Measurements from ENCODE around the gene RPS6KC1. TPM values are rescaled to one million over a fixed set of nuclear protein-coding genes. Genes with fewer than 3 reads are reported as not detected.

The RPS6KC1 gene
- total and polyA plus RNA-seq, 4 donors, result 2.9 to 41.6 (median 11.1) TPM

DNA sequence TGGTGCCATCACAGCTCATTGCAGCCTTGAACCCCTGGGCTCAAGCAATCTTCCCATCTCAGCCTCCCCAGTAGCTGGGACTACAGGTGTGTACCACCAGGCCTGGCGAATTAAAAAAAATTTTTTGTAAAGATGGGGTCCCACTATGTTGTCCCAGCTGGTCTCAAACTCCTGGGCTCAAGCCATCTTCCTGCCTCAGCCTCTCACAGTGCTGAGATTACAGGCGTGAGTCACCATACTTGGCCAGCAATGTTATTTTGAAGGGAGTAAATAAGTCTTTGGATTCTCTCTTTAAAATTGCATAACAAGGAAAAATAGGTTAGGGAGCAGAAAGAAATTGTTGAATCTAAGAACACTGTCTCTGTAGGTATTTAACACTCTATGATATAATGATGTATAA, 111.3 kb downstream of the RPS6KC1 start:
- no peaks in the 10 kb centered on the region for H3K9me3 ChIP-seq (ENCODE audit: control insufficient read depth in 4 of 4, insufficient read depth in 3 of 4, low read length in 3 of 4)
- no peak overlapping the region for H3K4me3 ChIP-seq
- H3K9ac ChIP-seq (ENCODE audit: insufficient read depth in 1 of 2, low read length in 2 of 2), result no peak overlapping the region
- H3K27ac ChIP-seq (ENCODE audit: low read depth in 1 of 2, low read length in 1 of 2), result no peak overlapping the region
- TF ChIP-seq, protein P1, sequence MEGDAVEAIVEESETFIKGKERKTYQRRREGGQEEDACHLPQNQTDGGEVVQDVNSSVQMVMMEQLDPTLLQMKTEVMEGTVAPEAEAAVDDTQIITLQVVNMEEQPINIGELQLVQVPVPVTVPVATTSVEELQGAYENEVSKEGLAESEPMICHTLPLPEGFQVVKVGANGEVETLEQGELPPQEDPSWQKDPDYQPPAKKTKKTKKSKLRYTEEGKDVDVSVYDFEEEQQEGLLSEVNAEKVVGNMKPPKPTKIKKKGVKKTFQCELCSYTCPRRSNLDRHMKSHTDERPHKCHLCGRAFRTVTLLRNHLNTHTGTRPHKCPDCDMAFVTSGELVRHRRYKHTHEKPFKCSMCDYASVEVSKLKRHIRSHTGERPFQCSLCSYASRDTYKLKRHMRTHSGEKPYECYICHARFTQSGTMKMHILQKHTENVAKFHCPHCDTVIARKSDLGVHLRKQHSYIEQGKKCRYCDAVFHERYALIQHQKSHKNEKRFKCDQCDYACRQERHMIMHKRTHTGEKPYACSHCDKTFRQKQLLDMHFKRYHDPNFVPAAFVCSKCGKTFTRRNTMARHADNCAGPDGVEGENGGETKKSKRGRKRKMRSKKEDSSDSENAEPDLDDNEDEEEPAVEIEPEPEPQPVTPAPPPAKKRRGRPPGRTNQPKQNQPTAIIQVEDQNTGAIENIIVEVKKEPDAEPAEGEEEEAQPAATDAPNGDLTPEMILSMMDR (IDR thresholded peaks at IDR 0.05; ENCODE audit: control extremely low read depth, extremely low read depth), result no peak
- DNase-seq (no peak), ATAC-seq (ENCODE audit: insufficient read depth, low FRiP score) (no peak)
- H3K4me1 ChIP-seq (ENCODE audit: control insufficient read depth in 5 of 5, insufficient read depth in 5 of 5, low read length in 5 of 5), result peaks cover 0 to 9% (median 0%) of the 10 kb centered on the region in 5 donors
- no peaks in the 10 kb centered on the region for H3K27me3 ChIP-seq (ENCODE audit: control insufficient read depth in 3 of 3, insufficient read depth in 3 of 3, low read length in 2 of 3)
- 90 to 91% methylated on average over 2 of the region's 2 CpGs for WGBS, 2 donors
- H3K36me3 ChIP-seq (ENCODE audit: control insufficient read depth in 4 of 4, insufficient read depth in 4 of 4, low read length in 4 of 4), result no peaks in the 10 kb centered on the region

DNA sequence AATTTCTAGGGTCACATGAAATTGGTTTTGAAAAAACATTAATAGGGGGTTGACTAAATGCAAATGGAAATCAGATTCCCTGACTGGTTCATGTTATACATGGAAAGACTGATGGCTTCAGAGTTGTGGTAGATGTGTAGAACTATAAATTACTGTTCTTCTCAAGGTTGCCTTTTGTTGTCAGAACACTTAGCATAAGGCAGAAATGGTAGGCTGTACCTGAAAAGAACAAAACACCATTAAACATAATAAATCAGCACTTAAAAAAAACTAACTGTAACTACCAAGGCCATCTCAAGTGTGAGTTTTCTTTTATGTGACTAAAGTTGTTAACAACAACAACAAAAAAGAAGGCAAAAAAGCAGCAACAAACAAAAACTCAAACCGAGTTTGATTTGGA, 111.8 kb downstream of the RPS6KC1 start:
- 84 to 93% methylated on average over 1 of the region's 1 CpG for WGBS, 2 donors
- no peak for DNase-seq
- TF ChIP-seq, protein P1 (IDR thresholded peaks at IDR 0.05; ENCODE audit: control extremely low read depth, extremely low read depth), result no peak
- peaks cover 0 to 3% (median 0%) of the 10 kb centered on the region in 4 donors for H3K36me3 ChIP-seq (ENCODE audit: control insufficient read depth in 4 of 4, insufficient read depth in 4 of 4, low read length in 4 of 4)
- H3K4me3 ChIP-seq, result no peak overlapping the region
- no peaks in the 10 kb centered on the region for H3K9me3 ChIP-seq (ENCODE audit: control insufficient read depth in 4 of 4, insufficient read depth in 3 of 4, low read length in 3 of 4)
- H3K9ac ChIP-seq (ENCODE audit: insufficient read depth in 1 of 2, low read length in 2 of 2), result no peak overlapping the region
- no peaks in the 10 kb centered on the region for H3K27me3 ChIP-seq (ENCODE audit: control insufficient read depth in 3 of 3, insufficient read depth in 3 of 3, low read length in 2 of 3)
- peaks cover 0 to 9% (median 0%) of the 10 kb centered on the region in 5 donors for H3K4me1 ChIP-seq (ENCODE audit: control insufficient read depth in 5 of 5, insufficient read depth in 5 of 5, low read length in 5 of 5)
- no peak for ATAC-seq (ENCODE audit: insufficient read depth, low FRiP score)
- no peak overlapping the region for H3K27ac ChIP-seq (ENCODE audit: low read depth in 1 of 2, low read length in 1 of 2)

DNA sequence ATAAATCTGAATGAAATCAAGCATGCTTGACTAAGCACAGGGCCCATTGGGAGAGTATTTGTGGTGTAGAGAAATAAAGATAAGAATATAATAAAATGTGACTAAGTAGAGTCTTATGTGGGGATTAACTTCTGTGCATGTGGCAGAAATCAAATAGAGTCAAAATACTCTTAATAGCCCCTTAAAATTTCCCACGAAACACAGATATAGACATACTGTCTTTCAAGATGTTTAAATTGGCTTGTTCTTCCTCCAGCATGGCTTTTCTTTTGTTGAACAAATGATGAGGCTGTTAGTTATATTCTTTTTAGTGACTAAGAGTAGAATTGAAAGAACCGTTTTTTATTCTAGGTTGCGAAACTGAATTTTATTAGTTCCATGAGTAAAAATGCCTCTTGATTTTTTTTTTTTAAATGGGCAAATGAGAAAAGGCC, 112.3 kb downstream of the RPS6KC1 start:
- H3K9me3 ChIP-seq (ENCODE audit: control insufficient read depth in 4 of 4, insufficient read depth in 3 of 4, low read length in 3 of 4), result no peaks in the 10 kb centered on the region
- H3K36me3 ChIP-seq (ENCODE audit: control insufficient read depth in 4 of 4, insufficient read depth in 4 of 4, low read length in 4 of 4), result peaks cover 0 to 3% (median 0%) of the 10 kb centered on the region in 4 donors
- H3K27me3 ChIP-seq (ENCODE audit: control insufficient read depth in 3 of 3, insufficient read depth in 3 of 3, low read length in 2 of 3), result no peaks in the 10 kb centered on the region
- DNase-seq (no peak), ATAC-seq (ENCODE audit: insufficient read depth, low FRiP score) (no peak)
- WGBS, 2 donors, result 89 to 91% methylated on average over 3 of the region's 3 CpGs
- TF ChIP-seq, protein P1 (IDR thresholded peaks at IDR 0.05; ENCODE audit: control extremely low read depth, extremely low read depth), result no peak
- H3K9ac ChIP-seq (ENCODE audit: insufficient read depth in 1 of 2, low read length in 2 of 2), result no peak overlapping the region
- H3K4me1 ChIP-seq (ENCODE audit: control insufficient read depth in 5 of 5, insufficient read depth in 5 of 5, low read length in 5 of 5), result peaks cover 0 to 6% (median 0%) of the 10 kb centered on the region in 5 donors
- no peak overlapping the region for H3K27ac ChIP-seq (ENCODE audit: low read depth in 1 of 2, low read length in 1 of 2)
- H3K4me3 ChIP-seq, result no peak overlapping the region

DNA sequence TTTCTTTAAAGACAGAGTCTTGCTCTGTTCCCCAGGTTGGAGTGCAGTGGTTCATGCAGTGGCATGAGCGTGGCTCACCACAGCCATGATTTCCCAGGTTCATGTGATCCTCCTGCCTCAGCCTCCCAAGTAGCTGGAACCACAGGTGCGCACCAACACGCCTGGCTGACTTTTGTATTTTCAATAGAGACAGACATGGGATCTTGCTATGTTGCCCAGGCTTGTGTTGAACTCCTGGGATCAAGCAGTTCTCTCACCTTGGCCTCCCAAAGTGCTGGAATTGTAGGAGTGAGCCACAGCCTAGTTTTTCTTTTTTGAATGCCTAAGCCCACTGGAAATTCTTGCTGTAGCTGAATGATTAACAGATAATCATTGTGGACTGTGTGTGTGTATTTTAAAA, 113.5 kb downstream of the RPS6KC1 start:
- Histone ChIP-seq H3K27me3 (ENCODE audit: control insufficient read depth in 3 of 3, insufficient read depth in 3 of 3, low read length in 2 of 3) (no peaks in the 10 kb centered on the region), H3K4me1 (ENCODE audit: control insufficient read depth in 5 of 5, insufficient read depth in 5 of 5, low read length in 5 of 5) (peaks cover 0 to 6% (median 0%) of the 10 kb centered on the region in 5 donors), H3K9ac (ENCODE audit: insufficient read depth in 1 of 2, low read length in 2 of 2) (no peak overlapping the region), H3K9me3 (ENCODE audit: control insufficient read depth in 4 of 4, insufficient read depth in 3 of 4, low read length in 3 of 4) (no peaks in the 10 kb centered on the region), H3K27ac (ENCODE audit: low read depth in 1 of 2, low read length in 1 of 2) (no peak overlapping the region), H3K4me3 (no peak overlapping the region), H3K36me3 (ENCODE audit: control insufficient read depth in 4 of 4, insufficient read depth in 4 of 4, low read length in 4 of 4) (peaks cover 0 to 3% (median 0%) of the 10 kb centered on the region in 4 donors)
- ATAC-seq (ENCODE audit: insufficient read depth, low FRiP score) (no peak), DNase-seq (no peak)
- TF ChIP-seq, protein P1 (IDR thresholded peaks at IDR 0.05; ENCODE audit: control extremely low read depth, extremely low read depth), result no peak
- WGBS, 2 donors, result 97 to 98% methylated on average over 3 of the region's 3 CpGs
